Measurements from ENCODE around the gene SC5D. TPM values are rescaled to one million over a fixed set of nuclear protein-coding genes. Genes with fewer than 3 reads are reported as not detected.

Gene SC5D
- total and polyA plus RNA-seq, 2 of the 8 experiments (the other 6 are each of a cell fraction or from before 2014, with no cell fraction given): 73.9 to 90.3 TPM

DNA sequence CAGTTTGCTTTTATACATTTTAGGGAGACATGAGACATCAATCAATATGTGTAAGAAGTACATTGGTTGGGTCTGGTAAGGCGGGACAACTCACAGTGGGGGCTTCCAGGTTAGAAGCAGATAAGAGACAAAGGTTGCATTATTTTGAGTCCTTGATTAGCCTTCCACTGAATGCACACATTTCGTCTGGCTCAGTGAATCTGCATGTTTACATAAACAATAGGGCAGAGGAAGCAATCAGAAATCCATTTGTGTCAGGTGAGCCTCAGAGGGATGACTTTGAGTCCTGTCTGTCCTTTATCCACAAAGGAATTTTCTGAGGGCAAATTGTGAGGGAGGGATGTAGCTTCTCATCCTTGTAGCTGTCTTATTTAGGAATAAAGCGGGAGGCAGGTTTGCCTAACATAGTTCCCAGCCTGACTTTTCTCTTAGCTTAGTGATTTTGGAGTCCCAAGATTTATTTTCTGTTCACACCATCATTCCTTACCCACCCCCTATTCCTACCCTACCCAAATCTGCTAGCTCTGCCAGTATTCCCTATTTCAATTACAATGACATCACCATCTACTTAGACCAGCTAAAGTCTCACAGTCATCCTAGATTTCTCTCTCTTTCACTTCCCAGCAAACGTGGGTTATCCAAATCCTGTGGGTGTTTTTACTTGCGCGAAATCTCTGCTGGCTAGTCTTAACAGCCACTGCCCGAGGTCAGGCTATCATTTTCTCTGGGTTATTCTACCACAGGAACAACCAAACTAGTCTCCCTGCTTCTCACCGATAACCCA, 2.9 kb downstream of the SC5D start (continued):
- TF ChIP-seq RBBP5 (IDR thresholded peaks at IDR 0.05; ENCODE audit: borderline replicate concordance, low read depth, low read length) (no peak), EZH2 (IDR thresholded peaks at IDR 0.05; ENCODE audit: low read depth, low read length, severe bottlenecking) (no peak), SIN3A (conservative IDR thresholded peaks at IDR 0.05 in 1 of 2, IDR thresholded peaks at IDR 0.05 in 1 of 2; ENCODE audit: low read depth in 1 of 2, low read length in 2 of 2) (no peak)

Measured in H1 (cell line).